Measurements from ENCODE around the gene USP17L21. TPM values are rescaled to one million over a fixed set of nuclear protein-coding genes. Genes with fewer than 3 reads are reported as not detected.
"Not testable (repeated sequence)": the region's sequence is repeated elsewhere in the genome, so short reads cannot be mapped to it uniquely, and the experiment has no call there.

Gene USP17L21
- total RNA-seq, result not detected

DNA sequence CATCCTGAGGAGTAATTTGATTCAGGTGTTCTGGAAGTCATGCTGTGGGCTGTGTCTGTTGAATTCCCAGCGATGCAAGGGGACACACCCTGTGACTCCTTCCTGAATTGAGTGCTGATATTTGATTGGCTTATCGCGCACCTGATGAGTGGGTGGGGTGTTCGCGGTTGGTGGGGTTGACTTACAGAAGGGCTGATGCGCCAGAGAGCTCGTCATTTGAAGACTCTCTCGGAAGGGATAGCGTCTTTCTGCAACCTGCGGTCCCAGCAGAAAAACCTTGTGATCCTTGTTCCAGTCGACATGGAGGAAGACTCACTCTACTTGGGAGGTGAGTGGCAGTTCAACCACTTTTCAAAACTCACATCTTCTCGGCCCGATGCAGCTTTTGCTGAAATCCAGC lies at the start of gene USP17L21:
TSS of gene USP17L21 (plus strand) at position 301 of the 400 bp plus-strand sequence. CDS start at position 301, 0 bp downstream.
- H3K4me1 Mint-ChIP-seq (ENCODE audit: low read depth); H3K4me3 Mint-ChIP-seq; DNase-seq; CTCF ChIA-PET; H3K27me3 Mint-ChIP-seq (ENCODE audit: low read depth); intact Hi-C loops (cut with micrococcal nuclease); H3K9me3 Mint-ChIP-seq; H3K27ac Mint-ChIP-seq; H3K36me3 Mint-ChIP-seq (ENCODE audit: low read depth): not testable (repeated sequence)

DNA sequence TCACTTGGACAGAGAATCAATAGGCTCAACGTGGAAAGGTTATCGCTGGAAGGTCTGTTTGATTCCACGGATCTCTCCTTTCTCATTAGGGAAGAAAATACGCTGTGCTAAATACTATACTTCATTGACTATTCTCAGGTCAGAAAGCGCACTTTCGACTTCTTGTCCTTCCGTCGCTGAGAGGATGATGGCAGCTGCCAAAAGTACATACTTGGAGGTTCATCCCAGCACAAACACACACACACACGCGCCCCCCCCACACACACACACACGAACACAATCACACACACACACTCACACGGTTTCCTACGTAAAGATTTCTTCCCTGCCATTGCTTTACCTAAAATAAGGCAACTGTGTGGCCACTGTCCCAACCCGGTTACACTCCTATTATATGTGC lies 48.0 kb upstream of the USP17L21 start:
- H3K36me3 Mint-ChIP-seq (ENCODE audit: low read depth); H3K4me3 Mint-ChIP-seq; H3K4me1 Mint-ChIP-seq (ENCODE audit: low read depth); H3K27ac Mint-ChIP-seq; DNase-seq; intact Hi-C loops (cut with micrococcal nuclease); H3K27me3 Mint-ChIP-seq (ENCODE audit: low read depth); CTCF ChIA-PET; H3K9me3 Mint-ChIP-seq: not testable (repeated sequence)

DNA sequence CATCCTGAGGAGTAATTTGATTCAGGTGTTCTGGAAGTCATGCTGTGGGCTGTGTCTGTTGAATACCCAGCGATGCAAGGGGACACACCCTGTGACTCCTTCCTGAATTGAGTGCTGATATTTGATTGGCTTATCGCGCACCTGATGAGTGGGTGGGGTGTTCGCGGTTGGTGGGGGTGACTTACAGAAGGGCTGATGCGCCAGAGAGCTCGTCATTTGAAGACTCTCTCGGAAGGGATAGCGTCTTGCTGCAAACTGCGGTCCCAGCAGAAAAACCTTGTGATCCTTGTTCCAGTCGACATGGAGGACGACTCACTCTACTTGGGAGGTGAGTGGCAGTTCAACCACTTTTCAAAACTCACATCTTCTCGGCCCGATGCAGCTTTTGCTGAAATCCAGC lies 47.6 kb upstream of the USP17L21 start, which contains the start of gene USP17L11:
TSS of gene USP17L11 (plus strand) at position 301 of the 400 bp plus-strand sequence. CDS start at position 301, 0 bp downstream.
- H3K4me1 Mint-ChIP-seq (ENCODE audit: low read depth); H3K4me3 Mint-ChIP-seq; H3K36me3 Mint-ChIP-seq (ENCODE audit: low read depth); H3K27me3 Mint-ChIP-seq (ENCODE audit: low read depth); intact Hi-C loops (cut with micrococcal nuclease); H3K9me3 Mint-ChIP-seq; DNase-seq; CTCF ChIA-PET; H3K27ac Mint-ChIP-seq: not testable (repeated sequence)

- CTCF ChIA-PET; H3K9me3 Mint-ChIP-seq; H3K27me3 Mint-ChIP-seq (ENCODE audit: low read depth); H3K4me1 Mint-ChIP-seq (ENCODE audit: low read depth); H3K36me3 Mint-ChIP-seq (ENCODE audit: low read depth); DNase-seq; H3K27ac Mint-ChIP-seq; H3K4me3 Mint-ChIP-seq; intact Hi-C loops (cut with micrococcal nuclease): not testable (repeated sequence)
Observed at GRCh38 chr4:9219852-9220251, 42.8 kb upstream of the USP17L21 start, which contains the start of gene USP17L12. USP17L12 (plus strand) TSS chr4:9220152; CDS start chr4:9220152, 0 bp downstream.

DNA sequence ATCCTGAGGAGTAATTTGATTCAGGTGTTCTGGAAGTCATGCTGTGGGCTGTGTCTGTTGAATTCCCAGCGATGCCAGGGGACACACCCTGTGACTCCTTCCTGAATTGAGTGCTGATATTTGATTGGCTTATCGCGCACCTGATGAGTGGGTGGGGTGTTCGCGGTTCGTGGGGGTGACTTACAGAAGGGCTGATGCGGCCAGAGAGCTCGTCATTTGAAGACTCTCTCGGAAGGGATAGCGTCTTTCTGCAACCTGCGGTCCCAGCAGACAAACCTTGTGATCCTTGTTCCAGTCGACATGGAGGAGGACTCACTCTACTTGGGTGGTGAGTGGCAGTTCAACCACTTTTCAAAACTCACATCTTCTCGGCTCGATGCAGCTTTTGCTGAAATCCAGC lies 38.1 kb upstream of the USP17L21 start, which contains the start of gene USP17L13:
TSS of gene USP17L13 (plus strand) at position 301 of the 400 bp plus-strand sequence. CDS start at position 301, 0 bp downstream.
- H3K4me3 Mint-ChIP-seq; DNase-seq; H3K9me3 Mint-ChIP-seq; H3K27me3 Mint-ChIP-seq (ENCODE audit: low read depth); H3K4me1 Mint-ChIP-seq (ENCODE audit: low read depth); H3K27ac Mint-ChIP-seq; CTCF ChIA-PET; H3K36me3 Mint-ChIP-seq (ENCODE audit: low read depth); intact Hi-C loops (cut with micrococcal nuclease): not testable (repeated sequence)

GRCh38 chr4:9230249-9230648 lies 32.4 kb upstream of the USP17L21 start:
- H3K36me3 Mint-ChIP-seq (ENCODE audit: low read depth); H3K9me3 Mint-ChIP-seq; CTCF ChIA-PET; H3K27ac Mint-ChIP-seq; H3K4me3 Mint-ChIP-seq; H3K27me3 Mint-ChIP-seq (ENCODE audit: low read depth); intact Hi-C loops (cut with micrococcal nuclease); H3K4me1 Mint-ChIP-seq (ENCODE audit: low read depth); DNase-seq: not testable (repeated sequence)

- H3K27me3 Mint-ChIP-seq (ENCODE audit: low read depth); H3K9me3 Mint-ChIP-seq; CTCF ChIA-PET; H3K27ac Mint-ChIP-seq; H3K36me3 Mint-ChIP-seq (ENCODE audit: low read depth); H3K4me3 Mint-ChIP-seq; intact Hi-C loops (cut with micrococcal nuclease); H3K4me1 Mint-ChIP-seq (ENCODE audit: low read depth); DNase-seq: not testable (repeated sequence)
Observed at GRCh38 chr4:9234085-9234484, 28.6 kb upstream of the USP17L21 start, which contains the start of gene USP17L15. USP17L15 (plus strand) TSS chr4:9234385; CDS start chr4:9234385, 0 bp downstream.

GRCh38 chr4:9238461-9238860 lies 24.2 kb upstream of the USP17L21 start:
- intact Hi-C loops (cut with micrococcal nuclease); H3K4me3 Mint-ChIP-seq; H3K9me3 Mint-ChIP-seq; H3K27ac Mint-ChIP-seq; H3K27me3 Mint-ChIP-seq (ENCODE audit: low read depth); H3K36me3 Mint-ChIP-seq (ENCODE audit: low read depth); H3K4me1 Mint-ChIP-seq (ENCODE audit: low read depth); DNase-seq; CTCF ChIA-PET: not testable (repeated sequence)

- H3K27me3 Mint-ChIP-seq (ENCODE audit: low read depth); H3K36me3 Mint-ChIP-seq (ENCODE audit: low read depth); H3K27ac Mint-ChIP-seq; intact Hi-C loops (cut with micrococcal nuclease); H3K4me3 Mint-ChIP-seq; H3K9me3 Mint-ChIP-seq; H3K4me1 Mint-ChIP-seq (ENCODE audit: low read depth); DNase-seq; CTCF ChIA-PET: not testable (repeated sequence)
Observed at GRCh38 chr4:9243579-9243978, 19.1 kb upstream of the USP17L21 start, which contains the start of gene USP17L17. USP17L17 (plus strand) TSS chr4:9243879; CDS start chr4:9243879, 0 bp downstream.

DNA sequence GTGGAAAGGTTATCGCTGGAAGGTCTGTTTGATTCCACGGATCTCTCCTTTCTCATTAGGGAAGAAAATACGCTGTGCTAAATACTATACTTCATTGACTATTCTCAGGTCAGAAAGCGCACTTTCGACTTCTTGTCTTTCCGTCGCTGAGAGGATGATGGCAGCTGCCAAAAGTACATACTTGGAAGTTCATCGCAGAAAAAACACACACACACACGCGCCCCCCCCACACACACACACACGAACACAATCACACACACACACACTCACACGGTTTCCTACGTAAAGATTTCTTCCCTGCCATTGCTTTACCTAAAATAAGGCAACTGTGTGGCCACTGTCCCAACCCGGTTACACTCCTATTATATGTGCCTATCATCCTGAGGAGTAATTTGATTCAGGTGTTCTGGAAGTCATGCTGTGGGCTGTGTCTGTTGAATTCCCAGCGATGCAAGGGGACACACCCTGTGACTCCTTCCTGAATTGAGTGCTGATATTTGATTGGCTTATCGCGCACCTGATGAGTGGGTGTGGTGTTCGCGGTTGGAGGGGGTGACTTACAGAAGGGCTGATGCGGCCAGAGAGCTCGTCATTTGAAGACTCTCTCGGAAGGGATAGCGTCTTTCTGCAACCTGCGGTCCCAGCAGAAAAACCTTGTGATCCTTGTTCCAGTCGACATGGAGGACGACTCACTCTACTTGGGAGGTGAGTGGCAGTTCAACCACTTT lies 14.6 kb upstream of the USP17L21 start, which contains the start of gene USP17L18:
TSS of gene USP17L18 (plus strand) at position 678 of the 728 bp plus-strand sequence. CDS start at position 678, 0 bp downstream.
- DNase-seq; H3K27ac Mint-ChIP-seq; H3K27me3 Mint-ChIP-seq (ENCODE audit: low read depth); H3K9me3 Mint-ChIP-seq; intact Hi-C loops (cut with micrococcal nuclease); H3K36me3 Mint-ChIP-seq (ENCODE audit: low read depth); CTCF ChIA-PET; H3K4me3 Mint-ChIP-seq; H3K4me1 Mint-ChIP-seq (ENCODE audit: low read depth): not testable (repeated sequence)

DNA sequence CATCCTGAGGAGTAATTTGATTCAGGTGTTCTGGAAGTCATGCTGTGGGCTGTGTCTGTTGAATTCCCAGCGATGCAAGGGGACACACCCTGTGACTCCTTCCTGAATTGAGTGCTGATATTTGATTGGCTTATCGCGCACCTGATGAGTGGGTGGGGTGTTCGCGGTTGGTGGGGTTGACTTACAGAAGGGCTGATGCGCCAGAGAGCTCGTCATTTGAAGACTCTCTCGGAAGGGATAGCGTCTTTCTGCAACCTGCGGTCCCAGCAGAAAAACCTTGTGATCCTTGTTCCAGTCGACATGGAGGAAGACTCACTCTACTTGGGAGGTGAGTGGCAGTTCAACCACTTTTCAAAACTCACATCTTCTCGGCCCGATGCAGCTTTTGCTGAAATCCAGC lies 9.6 kb upstream of the USP17L21 start, which contains the start of gene USP17L19:
TSS of gene USP17L19 (plus strand) at position 301 of the 400 bp plus-strand sequence. CDS start at position 301, 0 bp downstream.
- CTCF ChIA-PET; DNase-seq; H3K4me1 Mint-ChIP-seq (ENCODE audit: low read depth); H3K9me3 Mint-ChIP-seq; H3K27me3 Mint-ChIP-seq (ENCODE audit: low read depth); intact Hi-C loops (cut with micrococcal nuclease); H3K36me3 Mint-ChIP-seq (ENCODE audit: low read depth); H3K4me3 Mint-ChIP-seq; H3K27ac Mint-ChIP-seq: not testable (repeated sequence)

GRCh38 chr4:9257824-9258223 lies 4.8 kb upstream of the USP17L21 start, which contains the start of gene USP17L20:
USP17L20 (plus strand) TSS chr4:9258124; CDS start chr4:9258124, 0 bp downstream.
- intact Hi-C loops (cut with micrococcal nuclease); DNase-seq; H3K4me3 Mint-ChIP-seq; H3K36me3 Mint-ChIP-seq (ENCODE audit: low read depth); CTCF ChIA-PET; H3K4me1 Mint-ChIP-seq (ENCODE audit: low read depth); H3K27ac Mint-ChIP-seq; H3K27me3 Mint-ChIP-seq (ENCODE audit: low read depth); H3K9me3 Mint-ChIP-seq: not testable (repeated sequence)

GRCh38 chr4:9267319-9267718 lies 4.6 kb downstream of the USP17L21 start, which contains the start of gene USP17L22:
USP17L22 (plus strand) TSS chr4:9267619; CDS start chr4:9267619, 0 bp downstream.
- H3K4me1 Mint-ChIP-seq (ENCODE audit: low read depth); H3K27me3 Mint-ChIP-seq (ENCODE audit: low read depth); H3K36me3 Mint-ChIP-seq (ENCODE audit: low read depth); H3K27ac Mint-ChIP-seq; H3K4me3 Mint-ChIP-seq; CTCF ChIA-PET; H3K9me3 Mint-ChIP-seq; DNase-seq; intact Hi-C loops (cut with micrococcal nuclease): not testable (repeated sequence)
